Sigmoid colon (tissue), 7 donors: ENCODE results near the gene KRT74. TPM values are rescaled to one million over a fixed set of nuclear protein-coding genes. Genes with fewer than 3 reads are reported as not detected.
A peak's percentile ranks its signal among the peaks of the same experiment; 100 is the strongest.

Source experiments
- DNase-seq: peaks from one replicate; pipeline ENCODE4 v3.0.0-alpha.2; 2019
- H3K27ac ChIP-seq, 4 donors: fragments of 200-600 bp; sonication (generic); one replicate each; pipeline ENCODE4 v1.5.1; 2016 to 2019; ENCODE audit warnings: mild to moderate bottlenecking in 1 of 4
- H3K27me3 ChIP-seq, 3 donors: fragments of 200-600 bp; sonication (generic); one replicate each; pipeline ENCODE4 v1.5.1; 2019; ENCODE audit warnings: mild to moderate bottlenecking in 1 of 3
- H3K36me3 ChIP-seq, 4 donors: fragments of 200-600 bp; sonication (generic); one replicate each; pipeline ENCODE4 v1.5.1; 2016 to 2019
- H3K4me1 ChIP-seq, 4 donors: fragments of 200-600 bp; sonication (generic); one replicate each; pipeline ENCODE4 v1.5.1; 2017 to 2019
- H3K4me3 ChIP-seq, 4 donors: fragments of 200-600 bp; sonication (generic); one replicate each; pipeline ENCODE4 v1.5.1; 2017 to 2019; ENCODE audit warnings: mild to moderate bottlenecking in 2 of 4, moderate library complexity in 1 of 4
- H3K9me3 ChIP-seq, 4 donors: fragments of 200-600 bp in 3 of 4; sonication (generic) in 3 of 4; one replicate each; pipeline versions ENCODE4 v1.5.1 to v1.6.1; 2013 to 2019
- EP300 ChIP-seq, 4 donors: sonication (generic); formaldehyde crosslinking; IDR thresholded peaks; one replicate each; pipeline ENCODE4 v1.6.1; 2017; ENCODE audit warnings: antibody characterized with exemption in 4 of 4
- POLR2A ChIP-seq, 2 donors: fragments of 450-650 bp; IDR thresholded peaks; one replicate each; pipeline ENCODE4 v1.6.1; 2016; ENCODE audit warnings: antibody characterized with exemption in 2 of 2, mild to moderate bottlenecking in 2 of 2, moderate library complexity in 2 of 2
- POLR2AphosphoS5 ChIP-seq, 4 donors: sonication (generic); formaldehyde crosslinking; IDR thresholded peaks; one replicate each; pipeline ENCODE4 v1.6.1; 2017; ENCODE audit warnings: antibody characterized with exemption in 4 of 4
- WGBS, 2 donors: extraction: QIAGEN DNeasy Blood & Tissue Kit; methylation state at CpG; one replicate each; pipeline ENCODE4 v1.1.7; 2013; 5-methylcytosine and 5-hydroxymethylcytosine counted together
- intact Hi-C: fragments of 100-400 bp; cut with DNase I; formaldehyde crosslinking; loops from one replicate; pipeline ENCODE4 v1.15.1; 2023
- polyA plus RNA-seq, 3 donors: library from polyadenylated mRNA; stranded (reverse); fragments of 200-250 nt; gene quantifications; one replicate each; pipeline ENCODE4 v1.2.3, GENCODE V29; 2013
- total RNA-seq, 4 donors: library from RNA; depleted of rRNA; stranded (reverse); fragments of >200 nt; gene quantifications; one replicate each; pipeline ENCODE4 v1.1.0, GENCODE V29; 2016
- TF ChIP-seq, protein P1 (sequence below), 4 experiments: fragments of 450-650 bp in 3 of 4; fragments of 200-600 bp in 1 of 4; IDR thresholded peaks; one replicate each; pipeline ENCODE4 v1.5.1; 2016 to 2019; ENCODE audit warnings: antibody characterized with exemption in 4 of 4, mild to moderate bottlenecking in 3 of 4, moderate library complexity in 2 of 4
- donor health status: healthy with polysubstance abuse.
- donor health status: Bipolar disorder and iron deficiency.
- donor health status: healthy.

Gene KRT74
- total and polyA plus RNA-seq, 7 donors = not detected

DNA sequence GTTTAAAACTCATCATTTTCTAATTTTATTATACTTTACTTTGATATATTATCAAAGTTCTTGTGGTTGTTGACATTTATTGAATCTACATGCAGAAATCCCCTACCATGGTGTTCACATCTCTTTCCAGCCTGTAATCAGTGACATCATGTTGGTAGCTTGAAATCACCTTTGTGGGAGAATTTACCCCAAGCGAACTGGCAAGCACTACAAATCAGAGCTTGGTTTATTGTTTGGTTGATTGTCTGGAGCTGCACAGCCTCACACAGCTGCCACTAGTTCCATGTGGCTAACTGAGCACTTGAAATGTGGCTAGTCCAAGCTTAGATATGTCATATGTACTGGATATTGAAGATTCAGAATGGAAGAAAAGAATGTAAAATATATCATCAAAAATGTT, 38.1 kb downstream of the KRT74 start:
- Histone ChIP-seq H3K9me3 (no peaks in the 10 kb centered on the region), H3K4me3 (no peak overlapping the region), H3K27ac (no peak overlapping the region), H3K4me1 (peaks cover 0 to 19% (median 12%) of the 10 kb centered on the region in 4 donors), H3K36me3 (no peaks in the 10 kb centered on the region), H3K27me3 (no peaks in the 10 kb centered on the region)
- intact Hi-C loops = no loop called here
- WGBS, 2 donors = 0 to 77% methylated on average over 1 of the region's 1 CpG
- no peak for DNase-seq
- no peak for TF ChIP-seq POLR2AphosphoS5 (IDR thresholded peaks at IDR 0.05)
- TF ChIP-seq POLR2A (IDR thresholded peaks at IDR 0.05) = no peak
- TF ChIP-seq EP300 (IDR thresholded peaks at IDR 0.05) = no peak
- TF ChIP-seq, protein P1, sequence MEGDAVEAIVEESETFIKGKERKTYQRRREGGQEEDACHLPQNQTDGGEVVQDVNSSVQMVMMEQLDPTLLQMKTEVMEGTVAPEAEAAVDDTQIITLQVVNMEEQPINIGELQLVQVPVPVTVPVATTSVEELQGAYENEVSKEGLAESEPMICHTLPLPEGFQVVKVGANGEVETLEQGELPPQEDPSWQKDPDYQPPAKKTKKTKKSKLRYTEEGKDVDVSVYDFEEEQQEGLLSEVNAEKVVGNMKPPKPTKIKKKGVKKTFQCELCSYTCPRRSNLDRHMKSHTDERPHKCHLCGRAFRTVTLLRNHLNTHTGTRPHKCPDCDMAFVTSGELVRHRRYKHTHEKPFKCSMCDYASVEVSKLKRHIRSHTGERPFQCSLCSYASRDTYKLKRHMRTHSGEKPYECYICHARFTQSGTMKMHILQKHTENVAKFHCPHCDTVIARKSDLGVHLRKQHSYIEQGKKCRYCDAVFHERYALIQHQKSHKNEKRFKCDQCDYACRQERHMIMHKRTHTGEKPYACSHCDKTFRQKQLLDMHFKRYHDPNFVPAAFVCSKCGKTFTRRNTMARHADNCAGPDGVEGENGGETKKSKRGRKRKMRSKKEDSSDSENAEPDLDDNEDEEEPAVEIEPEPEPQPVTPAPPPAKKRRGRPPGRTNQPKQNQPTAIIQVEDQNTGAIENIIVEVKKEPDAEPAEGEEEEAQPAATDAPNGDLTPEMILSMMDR (IDR thresholded peaks at IDR 0.05) = no peak

DNA sequence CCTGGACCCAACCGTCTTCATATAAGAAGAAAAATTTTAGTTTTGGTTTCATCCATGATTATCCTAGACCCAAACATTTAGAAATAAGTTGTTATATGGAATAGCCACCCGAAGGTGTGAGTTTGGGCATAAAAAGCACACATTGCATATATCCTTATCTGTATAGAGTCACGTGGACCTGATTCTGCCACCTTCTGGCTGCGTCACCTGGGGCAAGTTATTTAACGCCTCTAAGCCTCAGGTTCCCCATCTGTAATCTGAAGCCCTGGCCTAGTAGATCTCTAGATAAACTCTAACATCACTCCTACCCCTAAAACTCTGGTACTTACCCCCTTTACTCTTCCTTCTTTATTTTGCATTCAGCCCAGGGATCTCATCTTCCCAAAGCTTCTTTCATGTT, 39.2 kb downstream of the KRT74 start:
- intact Hi-C loops = no loop called here
- DNase-seq = no peak
- no peaks in the 10 kb centered on the region for H3K9me3 ChIP-seq
- no peak for TF ChIP-seq POLR2A (IDR thresholded peaks at IDR 0.05)
- TF ChIP-seq EP300 (IDR thresholded peaks at IDR 0.05) = no peak
- TF ChIP-seq POLR2AphosphoS5 (IDR thresholded peaks at IDR 0.05) = no peak
- TF ChIP-seq, protein P1 (IDR thresholded peaks at IDR 0.05) = no peak
- H3K27me3 ChIP-seq = no peaks in the 10 kb centered on the region
- WGBS, 2 donors = 37 to 89% methylated on average over 5 of the region's 5 CpGs
- peaks cover 0 to 16% (median 9%) of the 10 kb centered on the region in 4 donors for H3K4me1 ChIP-seq
- H3K4me3 ChIP-seq = no peak overlapping the region
- no peak overlapping the region for H3K27ac ChIP-seq
- no peaks in the 10 kb centered on the region for H3K36me3 ChIP-seq

DNA sequence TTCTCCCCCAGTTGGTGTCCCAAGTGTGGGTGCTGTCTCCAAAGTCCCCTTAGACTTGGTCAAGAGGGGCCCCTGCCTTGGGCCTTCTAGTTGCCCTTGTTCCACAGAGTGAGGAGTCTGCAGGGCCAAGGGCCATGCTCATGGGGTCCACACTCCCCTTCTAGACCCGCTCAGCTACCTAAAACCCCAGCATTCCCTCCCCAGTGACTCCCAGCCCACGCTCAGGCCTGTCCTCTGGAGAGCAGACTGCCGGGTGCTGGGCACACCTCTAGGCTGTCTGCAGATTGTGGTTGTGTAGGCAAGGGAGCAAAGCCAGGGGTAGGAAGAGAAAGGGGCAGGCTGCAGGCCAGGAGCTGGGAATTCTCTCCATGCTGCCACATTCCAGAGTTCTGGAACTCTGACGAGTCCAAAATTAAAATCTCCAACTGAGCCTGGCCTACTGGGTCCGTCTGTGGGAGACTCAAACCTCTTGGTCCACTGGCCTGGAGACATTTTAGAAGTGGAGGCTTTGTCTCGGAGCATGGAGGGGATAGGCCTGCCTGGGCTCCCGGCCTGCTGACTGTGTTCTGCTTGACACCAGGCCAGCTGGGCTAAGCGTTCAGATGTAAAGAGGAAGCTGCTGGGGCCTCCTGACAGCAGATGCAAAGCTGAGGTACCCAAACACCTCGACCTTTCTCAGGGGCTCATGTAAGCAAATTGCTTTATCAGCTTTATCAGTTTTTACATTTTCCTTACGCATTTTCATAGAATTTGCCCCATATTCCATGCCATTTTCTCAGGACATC, 39.8 kb downstream of the KRT74 start:
- Histone ChIP-seq H3K27ac (peak overlapping the region in 2 of 4 donors; percentile 17 to 53), H3K9me3 (no peaks in the 10 kb centered on the region), H3K4me3 (no peak overlapping the region), H3K27me3 (no peaks in the 10 kb centered on the region), H3K36me3 (no peaks in the 10 kb centered on the region), H3K4me1 (peaks cover 0 to 10% (median 4%) of the 10 kb centered on the region in 4 donors)
- intact Hi-C loops = no loop called here
- DNase-seq = peak; percentile 29
- WGBS, 2 donors = 77 to 83% methylated on average over 10 of the region's 10 CpGs
- TF ChIP-seq EP300 (IDR thresholded peaks at IDR 0.05) = no peak
- no peak for TF ChIP-seq POLR2AphosphoS5 (IDR thresholded peaks at IDR 0.05)
- no peak for TF ChIP-seq POLR2A (IDR thresholded peaks at IDR 0.05)
- TF ChIP-seq, protein P1 (IDR thresholded peaks at IDR 0.05) = no peak

DNA sequence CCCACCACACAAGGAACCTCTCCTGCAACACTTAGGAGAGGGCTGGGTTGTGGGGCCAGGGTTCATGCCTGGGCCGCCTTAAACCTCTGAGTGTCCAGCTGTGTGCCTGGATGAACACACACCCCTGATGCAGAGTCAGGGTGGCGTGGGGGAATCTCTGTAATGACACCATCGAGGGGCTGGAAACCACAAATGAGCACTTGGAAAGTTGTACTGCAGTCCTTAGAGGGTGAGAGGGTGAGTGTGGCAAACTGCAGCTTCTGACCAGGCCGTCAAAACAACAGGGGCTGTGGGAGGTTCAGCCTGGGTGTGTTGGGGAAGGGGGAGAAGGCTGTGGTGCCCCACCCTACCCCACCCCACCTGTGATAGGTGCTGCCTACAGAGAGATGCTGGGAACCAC, 41.0 kb downstream of the KRT74 start:
- no peak overlapping the region for H3K4me3 ChIP-seq
- no peaks in the 10 kb centered on the region for H3K27me3 ChIP-seq
- no peak overlapping the region for H3K27ac ChIP-seq
- TF ChIP-seq EP300 (IDR thresholded peaks at IDR 0.05) = no peak
- no peak for TF ChIP-seq POLR2AphosphoS5 (IDR thresholded peaks at IDR 0.05)
- 57 to 73% methylated on average over 4 of the region's 4 CpGs for WGBS, 2 donors
- intact Hi-C loops = no loop called here
- no peaks in the 10 kb centered on the region for H3K9me3 ChIP-seq
- no peaks in the 10 kb centered on the region for H3K36me3 ChIP-seq
- peaks cover 0 to 6% (median 3%) of the 10 kb centered on the region in 4 donors for H3K4me1 ChIP-seq
- DNase-seq = peak; percentile 37

DNA sequence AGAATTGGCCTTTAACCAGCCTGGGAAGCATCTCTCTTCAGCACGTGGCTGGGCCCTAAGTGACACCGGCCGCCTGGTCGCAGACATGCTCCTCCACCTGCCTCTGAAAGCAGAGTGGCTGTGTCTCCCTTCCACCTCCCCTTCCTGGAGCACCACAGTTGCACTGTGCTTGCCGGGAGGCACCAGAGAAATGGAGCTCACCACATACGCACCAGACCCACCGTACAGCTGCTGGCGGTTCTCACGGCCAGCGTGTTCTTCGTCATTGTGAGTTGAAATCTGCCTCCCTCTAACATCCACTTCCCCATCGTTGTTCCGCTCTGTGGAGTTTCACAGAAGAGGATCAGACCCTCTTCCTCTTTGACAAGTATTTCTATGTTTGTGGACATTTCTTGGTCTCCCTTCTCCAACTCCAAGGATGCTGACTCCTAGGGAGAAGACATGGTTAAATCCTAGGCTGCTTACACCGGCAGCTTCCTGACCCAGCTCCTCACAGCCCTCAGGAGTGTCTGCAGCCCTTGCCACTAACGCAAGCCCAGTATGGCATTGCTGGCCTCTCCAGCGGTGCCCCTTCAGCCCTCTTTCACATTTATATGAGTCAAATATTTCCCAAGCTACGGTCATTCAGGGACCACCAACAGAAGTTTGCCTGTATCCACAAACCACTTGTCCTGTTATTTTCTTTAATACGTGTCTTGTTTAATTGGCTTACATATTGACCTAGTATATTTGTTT, 41.9 kb downstream of the KRT74 start:
- peak; percentile 61 for DNase-seq
- 64 to 76% methylated on average over 18 of the region's 18 CpGs for WGBS, 2 donors
- no peak for TF ChIP-seq EP300 (IDR thresholded peaks at IDR 0.05)
- TF ChIP-seq POLR2A (IDR thresholded peaks at IDR 0.05) = no peak
- TF ChIP-seq, protein P1 (IDR thresholded peaks at IDR 0.05) = no peak
- TF ChIP-seq POLR2AphosphoS5 (IDR thresholded peaks at IDR 0.05) = no peak
- Histone ChIP-seq H3K36me3 (no peaks in the 10 kb centered on the region), H3K4me3 (no peak overlapping the region), H3K9me3 (no peaks in the 10 kb centered on the region), H3K27me3 (no peaks in the 10 kb centered on the region), H3K27ac (no peak overlapping the region), H3K4me1 (peaks cover 0 to 6% (median 3%) of the 10 kb centered on the region in 4 donors)
- intact Hi-C loops = no loop called here
